Adrenal gland (tissue), 12 donors: ENCODE data around the gene POLR1G. TPM values are rescaled to one million over a fixed set of nuclear protein-coding genes. Genes with fewer than 3 reads are reported as not detected.

Source experiments
- DNase-seq, 7 donors: peaks; one replicate each; pipeline ENCODE4 v3.0.0-alpha.2; 2019 to 2020
- H3K27ac ChIP-seq, 5 donors: fragments of 200-600 bp; sonication (generic) in 4 of 5; 1 replicate in 3 of 5; 2 replicates in 2 of 5; pipeline versions ENCODE4 v1.5.1 to v1.8.0; 2016 to 2020; ENCODE audit warnings: mild to moderate bottlenecking in 1 of 5
- H3K27me3 ChIP-seq: fragments of 200-600 bp; 2 replicates; pipeline ENCODE4 v1.8.0; 2021
- H3K36me3 ChIP-seq, 2 donors: fragments of 200-600 bp; replicated peaks in 1 of 2; 1 replicate in 1 of 2; 2 replicates in 1 of 2; pipeline versions ENCODE4 v1.5.1 to v1.8.0; 2018 to 2022
- H3K4me1 ChIP-seq, 2 donors: fragments of 200-600 bp; replicated peaks in 1 of 2; 1 replicate in 1 of 2; 2 replicates in 1 of 2; pipeline versions ENCODE4 v1.5.1 to v1.8.0; 2018 to 2021
- H3K4me3 ChIP-seq, 4 donors: fragments of 200-600 bp; sonication (generic) in 3 of 4; one replicate each; pipeline ENCODE4 v1.5.1; 2016 to 2018
- H3K9me3 ChIP-seq, 3 donors: fragments of 200-600 bp; sonication (generic) in 1 of 3; replicated peaks in 1 of 3; 1 replicate in 2 of 3; 2 replicates in 1 of 3; pipeline versions ENCODE4 v1.5.1 to v1.8.0; 2016 to 2021
- POLR2A ChIP-seq, 2 donors: fragments of 450-650 bp; IDR thresholded peaks; one replicate each; pipeline ENCODE4 v1.6.1; 2017; ENCODE audit warnings: antibody characterized with exemption in 2 of 2, mild to moderate bottlenecking in 2 of 2, moderate library complexity in 1 of 2
- WGBS, 4 donors: extraction: QIAGEN DNeasy Blood & Tissue Kit in 2 of 4; methylation state at CpG; one replicate each; pipeline versions ENCODE4 v1.1.5 to v1.1.7; 2013 to 2017; 5-methylcytosine and 5-hydroxymethylcytosine counted together
- intact Hi-C, 2 donors: fragments of 100-400 bp; cut with DNase I; formaldehyde crosslinking; loops; one replicate each; pipeline versions ENCODE4 v1.14.1 to v1.15.0; 2022 to 2023
- polyA plus RNA-seq, 3 donors: library from polyadenylated mRNA; stranded (reverse); fragments of 200-250 nt in 2 of 3; fragments of 350-450 nt in 1 of 3; fragmentation: Illumina TruSeq in 1 of 3; extraction: RNeasy Lipid Tissue Mini Kit (QIAGEN cat#74804) in 1 of 3; gene quantifications; one replicate each; pipeline ENCODE4 v1.2.3, GENCODE V29; 2013 to 2014
- total RNA-seq, 9 donors: library from RNA; depleted of rRNA in 4 of 9; stranded (reverse); fragments of >200 nt in 4 of 9; fragments of 120-200 nt in 1 of 9; fragmentation: NEBNext Ultra II Directional in 1 of 9; extraction: Animal tissue kit (Norgen Biotek cat#: 25700) in 1 of 9; gene quantifications; one replicate each; pipeline versions ENCODE4 v1.1.0 to v1.2.4, GENCODE V29; 2013 to 2023
- TF ChIP-seq, protein P1 (sequence below), 6 experiments: fragments of 450-650 bp in 4 of 6; fragments of 200-600 bp in 2 of 6; sonication (generic) in 1 of 6; IDR thresholded peaks; 1 replicate in 5 of 6; 2 replicates in 1 of 6; pipeline versions ENCODE4 v1.5.1 to v1.8.0; 2016 to 2021; ENCODE audit warnings: antibody characterized with exemption in 6 of 6, mild to moderate bottlenecking in 2 of 6, moderate library complexity in 1 of 6
- donor health status: healthy with polysubstance abuse.
- donor health status: Bipolar disorder and iron deficiency.
- donor health status: DM: yes; HTN: yes; CAD: no.
- donor health status: DM: no; HTN: no; CAD: no.
- donor health status: DM: no; HTN: no; CAD: no.
- donor health status: DM: yes; HTN: yes; CAD: no.

POLR1G gene
- total and polyA plus RNA-seq, 12 donors, result 3.1 to 11.3 (median 6.7) TPM

GRCh38 chr19:45376045-45376724 lies 30.3 kb upstream of the POLR1G start:
- Histone ChIP-seq H3K36me3 (no peaks in the 10 kb centered on the region), H3K27ac (peak overlapping the region; percentile 81 to 90 (median 86)), H3K4me1 (peaks cover 0 to 5% of the 10 kb centered on the region in 2 donors), H3K4me3 (no peak overlapping the region), H3K9me3 (no peaks in the 10 kb centered on the region), H3K27me3 (no peaks in the 10 kb centered on the region)
- DNase-seq, result peak; percentile 68 to 96 (median 93)
- intact Hi-C loops, result no loop called here
- TF ChIP-seq POLR2A (IDR thresholded peaks at IDR 0.05), result peak in 1 of 2 donors; percentile 49
- TF ChIP-seq, protein P1, sequence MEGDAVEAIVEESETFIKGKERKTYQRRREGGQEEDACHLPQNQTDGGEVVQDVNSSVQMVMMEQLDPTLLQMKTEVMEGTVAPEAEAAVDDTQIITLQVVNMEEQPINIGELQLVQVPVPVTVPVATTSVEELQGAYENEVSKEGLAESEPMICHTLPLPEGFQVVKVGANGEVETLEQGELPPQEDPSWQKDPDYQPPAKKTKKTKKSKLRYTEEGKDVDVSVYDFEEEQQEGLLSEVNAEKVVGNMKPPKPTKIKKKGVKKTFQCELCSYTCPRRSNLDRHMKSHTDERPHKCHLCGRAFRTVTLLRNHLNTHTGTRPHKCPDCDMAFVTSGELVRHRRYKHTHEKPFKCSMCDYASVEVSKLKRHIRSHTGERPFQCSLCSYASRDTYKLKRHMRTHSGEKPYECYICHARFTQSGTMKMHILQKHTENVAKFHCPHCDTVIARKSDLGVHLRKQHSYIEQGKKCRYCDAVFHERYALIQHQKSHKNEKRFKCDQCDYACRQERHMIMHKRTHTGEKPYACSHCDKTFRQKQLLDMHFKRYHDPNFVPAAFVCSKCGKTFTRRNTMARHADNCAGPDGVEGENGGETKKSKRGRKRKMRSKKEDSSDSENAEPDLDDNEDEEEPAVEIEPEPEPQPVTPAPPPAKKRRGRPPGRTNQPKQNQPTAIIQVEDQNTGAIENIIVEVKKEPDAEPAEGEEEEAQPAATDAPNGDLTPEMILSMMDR (IDR thresholded peaks at IDR 0.05), result no peak
- 29 to 32% (median 31%) methylated on average over 13 of the region's 13 CpGs for WGBS, 4 donors

DNA sequence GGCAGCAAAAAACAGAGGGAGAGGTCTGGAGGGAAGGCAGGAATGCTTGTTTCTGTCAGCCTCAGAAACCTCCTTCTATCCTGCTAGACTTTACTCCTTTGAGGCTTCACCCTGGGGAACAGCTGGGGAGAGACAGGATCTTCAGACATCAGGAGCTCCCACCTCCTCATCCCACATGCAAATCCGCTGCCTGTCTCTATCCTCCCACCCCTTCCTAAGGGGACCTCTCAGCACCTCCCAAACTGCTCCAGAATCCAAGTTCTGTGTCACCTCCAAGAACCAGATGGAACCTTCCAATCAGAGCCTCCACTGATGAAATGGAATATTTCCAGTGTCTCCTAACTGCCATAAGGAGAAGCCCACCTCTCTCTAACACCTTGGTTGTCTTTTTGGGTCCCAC lies 26.3 kb upstream of the POLR1G start:
- no peak overlapping the region for H3K4me3 ChIP-seq
- TF ChIP-seq, protein P1 (IDR thresholded peaks at IDR 0.05), result no peak
- TF ChIP-seq POLR2A (IDR thresholded peaks at IDR 0.05), result no peak
- no peak overlapping the region for H3K27ac ChIP-seq
- no peaks in the 10 kb centered on the region for H3K9me3 ChIP-seq
- no peak for DNase-seq
- intact Hi-C loops, result no loop called here
- peaks cover 0 to 5% of the 10 kb centered on the region in 2 donors for H3K4me1 ChIP-seq
- H3K27me3 ChIP-seq, result no peaks in the 10 kb centered on the region
- no peaks in the 10 kb centered on the region for H3K36me3 ChIP-seq
- 71 to 100% (median 86%) methylated on average over 1 of the region's 1 CpG for WGBS, 4 donors

- intact Hi-C loops, result no loop called here
- H3K4me3 ChIP-seq, result no peak overlapping the region
- WGBS, 4 donors, result 84 to 91% (median 87%) methylated on average over 25 to 29 of the region's 29 CpGs
- peaks cover 0 to 7% of the 10 kb centered on the region in 2 donors for H3K4me1 ChIP-seq
- H3K27me3 ChIP-seq, result peaks cover 12% of the 10 kb centered on the region
- H3K27ac ChIP-seq, result no peak overlapping the region
- TF ChIP-seq, protein P1 (IDR thresholded peaks at IDR 0.05), result no peak
- TF ChIP-seq POLR2A (IDR thresholded peaks at IDR 0.05), result no peak
- H3K36me3 ChIP-seq, result no peaks in the 10 kb centered on the region
- H3K9me3 ChIP-seq, result no peaks in the 10 kb centered on the region
- DNase-seq, result no peak
Observed at GRCh38 chr19:45382426-45382825, 24.0 kb upstream of the POLR1G start.

DNA sequence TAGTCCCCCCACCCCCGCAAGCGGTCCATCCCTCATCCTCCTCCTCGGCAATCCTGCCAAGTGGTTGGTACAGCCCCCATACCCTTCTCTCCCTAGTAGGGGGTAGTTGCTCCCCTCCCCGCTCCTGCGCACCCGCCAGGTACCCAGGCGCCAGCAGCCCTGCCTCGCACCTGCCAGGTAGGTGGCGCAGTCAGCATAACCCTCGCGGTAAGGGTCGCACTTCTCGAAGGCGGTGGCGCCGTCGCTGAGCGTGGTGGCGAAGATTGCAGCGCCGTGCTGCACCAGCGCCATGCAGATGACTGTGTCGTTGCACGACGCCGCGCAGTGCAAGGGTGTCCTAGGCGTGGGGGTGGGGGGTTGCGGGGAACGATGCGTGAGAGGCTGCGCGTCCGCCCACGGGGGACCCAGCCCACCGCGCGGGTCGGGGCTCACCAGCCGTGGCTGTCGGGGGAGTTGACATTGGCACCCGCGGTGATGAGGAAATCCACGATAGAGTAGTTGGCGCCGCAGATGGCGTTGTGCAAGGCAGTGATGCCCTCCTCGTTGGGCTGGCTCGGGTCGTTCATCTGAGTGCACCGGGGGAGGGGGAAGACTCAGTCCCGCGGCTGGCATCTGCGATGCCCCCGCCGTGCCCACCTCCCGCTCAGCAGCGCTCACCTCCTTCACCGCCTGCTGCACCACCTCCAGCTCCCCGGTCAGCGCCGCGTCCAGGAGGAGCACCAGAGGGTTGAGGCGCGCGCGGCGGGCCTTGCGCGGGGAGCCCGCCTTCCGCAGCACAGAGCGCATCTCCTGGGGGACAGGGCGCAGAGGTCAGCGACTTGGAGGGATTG lies 20.8 kb upstream of the POLR1G start:
- Histone ChIP-seq H3K4me3 (no peak overlapping the region), H3K4me1 (peaks cover 0 to 7% of the 10 kb centered on the region in 2 donors), H3K27me3 (peaks cover 12% of the 10 kb centered on the region), H3K27ac (no peak overlapping the region), H3K36me3 (no peaks in the 10 kb centered on the region), H3K9me3 (no peaks in the 10 kb centered on the region)
- TF ChIP-seq POLR2A (IDR thresholded peaks at IDR 0.05), result no peak
- TF ChIP-seq, protein P1 (IDR thresholded peaks at IDR 0.05), result no peak
- intact Hi-C loops, result no loop called here
- peak in 1 of 7 donors; percentile 28 for DNase-seq
- 7 to 14% (median 7%) methylated on average over 20 to 75 of the region's 75 CpGs; no CpG with 5 or more reads in 1 of the 4 donors for WGBS, 4 donors
